ENCODE data around the gene FCER1G.
"Not testable (repeated sequence)": the region's sequence is repeated elsewhere in the genome, so short reads cannot be mapped to it uniquely, and the experiment has no call there.

The FCER1G gene

GRCh38 chr1:161209790-161210409 is 5.2 kb upstream of the FCER1G start:
- FAIRE-seq = no peak

GRCh38 chr1:161214369-161214768 is 726 bp upstream of the FCER1G start:
- FAIRE-seq = no peak

GRCh38 chr1:161216945-161217712 is 2.0 kb downstream of the FCER1G start:
- FAIRE-seq = no peak

GRCh38 chr1:161217831-161218230 is 2.7 kb downstream of the FCER1G start:
- FAIRE-seq = no peak

GRCh38 chr1:161218301-161219077 is 3.4 kb downstream of the FCER1G start:
- no peak for FAIRE-seq

- no peak for FAIRE-seq
These were observed 4.2 kb downstream of the FCER1G start for GRCh38 chr1:161219078-161219892.

- FAIRE-seq = no peak
These were observed 4.9 kb downstream of the FCER1G start for GRCh38 chr1:161220002-161220401.

- FAIRE-seq = no peak
These were observed 7.3 kb downstream of the FCER1G start for GRCh38 chr1:161222175-161223019.

- no peak for FAIRE-seq
These were observed 9.0 kb downstream of the FCER1G start for GRCh38 chr1:161223805-161224694.

GRCh38 chr1:161224695-161225087 is 9.6 kb downstream of the FCER1G start:
- FAIRE-seq = not testable (repeated sequence)

GRCh38 chr1:161225178-161225533 is 10.1 kb downstream of the FCER1G start:
- FAIRE-seq = no peak

GRCh38 chr1:161225534-161226319 is 10.6 kb downstream of the FCER1G start, which contains the start of gene TOMM40L:
TSS of gene TOMM40L (plus strand) at chr1:161226060. CDS start at chr1:161226490, 430 bp downstream.
- peak; percentile 99 for FAIRE-seq

GRCh38 chr1:161226320-161226711 is 11.2 kb downstream of the FCER1G start:
- no peak for FAIRE-seq

GRCh38 chr1:161226759-161227158 is 11.7 kb downstream of the FCER1G start:
- FAIRE-seq = no peak

GRCh38 chr1:161227196-161227871 is 12.2 kb downstream of the FCER1G start:
- FAIRE-seq = peak; percentile 37

GRCh38 chr1:161228032-161228431 is 12.9 kb downstream of the FCER1G start:
- no peak for FAIRE-seq

- FAIRE-seq = no peak
These were observed 14.8 kb downstream of the FCER1G start for GRCh38 chr1:161229896-161230295.

- FAIRE-seq = no peak
These were observed 15.7 kb downstream of the FCER1G start for GRCh38 chr1:161230762-161231161.

GRCh38 chr1:161233102-161233501 is 18.0 kb downstream of the FCER1G start:
- no peak for FAIRE-seq

All from A204.1 (cell line).